Activated CD8-positive, alpha-beta memory T cell treated with anti-CD3 and anti-CD28 coated beads, Interleukin-2, amount 10 ng/mL, durations not matched to agents 7 days and 5 days (primary cell): Measurements from ENCODE around the gene AUNIP. TPM values are rescaled to one million over a fixed set of nuclear protein-coding genes. Genes with fewer than 3 reads are reported as not detected.

Experiments used
- microRNA-seq: library from miRNA; unstranded; fragments of <30 nt; microRNA quantifications from one replicate; pipeline ENCODE4 v1.2.0, GENCODE V29; 2022
- total RNA-seq, 2 experiments: library from RNA; stranded (reverse); gene quantifications; one replicate each; pipeline ENCODE4 v1.2.3, GENCODE V29; 2021

The AUNIP gene
- total RNA-seq, 2 experiments from 2014 or later: 8.1 to 9.8 TPM

Small RNAs within 50 kb of the gene (microRNA-seq; reads per million reads assigned to microRNA genes)
- gene MIR3917: not detected

Other genes starting within 250 kb of the AUNIP start
- 10 to 100 TPM; 15.5 to 20.0 TPM for gene MAN1C1, start 242.7 kb downstream of the AUNIP start, total RNA-seq
- gene SELENON, start 59.3 kb downstream of the AUNIP start, total RNA-seq: 1 to 10 TPM; 2.7 to 2.9 TPM
- gene MTFR1L, start 39.5 kb downstream of the AUNIP start, total RNA-seq: 10 to 100 TPM; 28.9 to 31.2 TPM
- gene PAQR7, start 16.3 kb upstream of the AUNIP start, total RNA-seq: 1 to 10 TPM; 2.2 to 5.0 TPM
- 100 to 1,000 TPM; 548 to 626 TPM for gene STMN1, start 47.0 kb upstream of the AUNIP start, total RNA-seq
- gene PAFAH2, start 138.6 kb upstream of the AUNIP start, total RNA-seq: 1 to 10 TPM; 9.0 to 9.2 TPM
- gene EXTL1, start 162.3 kb upstream of the AUNIP start, total RNA-seq: not detected
- gene SLC30A2, start 186.7 kb upstream of the AUNIP start, total RNA-seq: not detected
- not detected for gene TRIM63, start 208.2 kb upstream of the AUNIP start, total RNA-seq